HG02981 (cell line): Measurements from ENCODE around the gene ZNF48.

Experiments
- ATAC-seq: cut with Tn5 transposase; IDR thresholded peaks from one replicate; pipeline ENCODE4 v1.9.1; 2021; ENCODE audit warnings: mild to moderate bottlenecking, moderate library complexity; ENCODE audit not compliant: unreplicated experiment

The ZNF48 gene

GRCh38 chr16:30401768-30402425 lies 6.7 kb downstream of the ZNF48 start:
- no peak for ATAC-seq

GRCh38 chr16:30406795-30407101 lies 11.5 kb downstream of the ZNF48 start:
- ATAC-seq = peak; percentile 14

- ATAC-seq = peak; percentile 58
These were observed 12.0 kb downstream of the ZNF48 start, which contains the start of gene ZNF771 for GRCh38 chr16:30407102-30407803. Gene ZNF771, plus strand, starts transcription at chr16:30407606. Its CDS starts 448 bp downstream, at chr16:30408054.

- no peak for ATAC-seq
These were observed 12.7 kb downstream of the ZNF48 start for GRCh38 chr16:30407804-30408534.

- ATAC-seq = peak; percentile 34
These were observed 14.2 kb downstream of the ZNF48 start for GRCh38 chr16:30409125-30410060.

- no peak for ATAC-seq
These were observed 18.0 kb downstream of the ZNF48 start for GRCh38 chr16:30413112-30413806.

GRCh38 chr16:30414159-30414558 lies 18.9 kb downstream of the ZNF48 start:
- ATAC-seq = no peak

GRCh38 chr16:30416047-30416603 lies 20.9 kb downstream of the ZNF48 start:
- ATAC-seq = no peak

GRCh38 chr16:30416624-30417528 lies 21.7 kb downstream of the ZNF48 start:
- no peak for ATAC-seq

- ATAC-seq = peak; percentile 78
These were observed 22.5 kb downstream of the ZNF48 start for GRCh38 chr16:30417529-30418349.

- ATAC-seq = no peak
These were observed 23.3 kb downstream of the ZNF48 start for GRCh38 chr16:30418350-30419181.

- ATAC-seq = no peak
These were observed 25.8 kb downstream of the ZNF48 start for GRCh38 chr16:30421010-30421409.

- no peak for ATAC-seq
These were observed 32.8 kb downstream of the ZNF48 start for GRCh38 chr16:30428055-30428454.

- ATAC-seq = no peak
These were observed 34.1 kb downstream of the ZNF48 start for GRCh38 chr16:30429418-30429677.

GRCh38 chr16:30429678-30430427 lies 34.6 kb downstream of the ZNF48 start, which contains the start of gene DCTPP1:
Gene DCTPP1, minus strand, starts transcription at chr16:30430030. Its CDS starts 50 bp downstream, at chr16:30429980.
- peak; percentile 96 for ATAC-seq

GRCh38 chr16:30430428-30430970 lies 35.3 kb downstream of the ZNF48 start:
- ATAC-seq = no peak
